ENCODE measurements around the gene PLXNA3. TPM values are rescaled to one million over a fixed set of nuclear protein-coding genes. Genes with fewer than 3 reads are reported as not detected.

Gene PLXNA3
- total RNA-seq, 1 donor from 2014 or later = 108 TPM

DNA sequence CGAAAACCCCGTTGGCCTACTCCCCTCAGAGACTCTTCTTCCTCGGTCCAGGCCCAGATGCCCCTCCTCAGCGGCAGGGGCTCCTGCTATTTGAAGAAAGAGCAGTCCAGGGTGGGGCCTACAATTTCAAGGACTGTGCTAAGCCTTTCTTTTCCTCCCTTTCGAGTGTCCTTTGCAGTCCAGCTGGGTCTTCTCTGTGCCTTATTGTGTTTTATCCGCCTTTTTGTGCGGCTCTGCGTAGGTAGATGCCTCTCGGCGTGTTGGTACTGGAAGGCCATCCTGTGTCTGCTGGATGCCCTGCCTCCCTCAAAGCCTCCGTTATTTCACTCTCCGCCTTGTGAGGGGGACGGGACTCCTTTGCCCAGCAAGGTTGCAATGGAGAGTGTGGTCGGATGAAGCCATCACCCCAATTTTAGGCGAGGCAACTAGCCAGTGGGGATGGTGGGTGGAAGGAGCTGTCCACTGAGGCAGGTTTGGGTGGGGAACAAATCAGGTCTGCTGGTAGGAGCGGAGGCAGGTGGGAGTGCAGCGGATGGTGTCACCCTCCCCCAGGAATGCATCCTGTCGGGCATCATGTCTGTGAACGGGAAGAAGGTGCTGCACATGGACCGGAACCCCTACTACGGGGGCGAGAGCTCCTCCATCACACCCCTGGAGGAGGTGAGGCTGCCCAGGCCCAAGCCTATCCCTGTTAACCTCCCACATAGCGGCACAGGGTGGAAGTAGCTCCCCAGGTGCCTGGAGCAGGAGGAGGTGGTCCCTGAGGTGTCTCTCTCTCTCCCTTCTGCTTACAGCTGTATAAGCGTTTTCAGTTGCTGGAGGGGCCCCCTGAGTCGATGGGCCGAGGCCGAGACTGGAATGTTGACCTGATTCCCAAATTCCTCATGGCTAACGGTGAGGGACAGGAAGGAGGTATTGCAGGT is 19.8 kb upstream of the PLXNA3 start:
- H3K4me3 Mint-ChIP-seq (ENCODE audit: unreplicated experiment) = peak overlapping the region; percentile 84
- H3K36me3 Mint-ChIP-seq (ENCODE audit: unreplicated experiment) = peaks cover 5% of the 10 kb centered on the region
- H3K27ac Mint-ChIP-seq (ENCODE audit: unreplicated experiment) = peak overlapping the region; percentile 81
- no peaks in the 10 kb centered on the region for H3K9me3 Mint-ChIP-seq (ENCODE audit: unreplicated experiment)
- TF ChIP-seq CTCF (IDR thresholded peaks at IDR 0.05) = no peak
- H3K27me3 Mint-ChIP-seq (ENCODE audit: unreplicated experiment) = no peaks in the 10 kb centered on the region
- DNase-seq (ENCODE audit: extremely low spot score, unreplicated experiment) = peak; percentile 79
- H3K4me1 Mint-ChIP-seq (ENCODE audit: unreplicated experiment) = peaks cover 8% of the 10 kb centered on the region

GRCh38 chrX:154439841-154440240 is 18.2 kb upstream of the PLXNA3 start:
- TF ChIP-seq CTCF (IDR thresholded peaks at IDR 0.05) = no peak
- no peak for DNase-seq (ENCODE audit: extremely low spot score, unreplicated experiment)
- Mint-ChIP-seq H3K27me3 (ENCODE audit: unreplicated experiment) (no peaks in the 10 kb centered on the region), H3K36me3 (ENCODE audit: unreplicated experiment) (peaks cover 5% of the 10 kb centered on the region), H3K4me3 (ENCODE audit: unreplicated experiment) (no peak overlapping the region), H3K9me3 (ENCODE audit: unreplicated experiment) (no peaks in the 10 kb centered on the region), H3K4me1 (ENCODE audit: unreplicated experiment) (peaks cover 11% of the 10 kb centered on the region), H3K27ac (ENCODE audit: unreplicated experiment) (no peak overlapping the region)

GRCh38 chrX:154440623-154441357 is 17.3 kb upstream of the PLXNA3 start:
- DNase-seq (ENCODE audit: extremely low spot score, unreplicated experiment) = no peak
- no peak overlapping the region for H3K4me3 Mint-ChIP-seq (ENCODE audit: unreplicated experiment)
- no peak for TF ChIP-seq CTCF (IDR thresholded peaks at IDR 0.05)
- no peaks in the 10 kb centered on the region for H3K9me3 Mint-ChIP-seq (ENCODE audit: unreplicated experiment)
- H3K27ac Mint-ChIP-seq (ENCODE audit: unreplicated experiment) = no peak overlapping the region
- no peaks in the 10 kb centered on the region for H3K27me3 Mint-ChIP-seq (ENCODE audit: unreplicated experiment)
- peaks cover 5% of the 10 kb centered on the region for H3K36me3 Mint-ChIP-seq (ENCODE audit: unreplicated experiment)
- H3K4me1 Mint-ChIP-seq (ENCODE audit: unreplicated experiment) = peaks cover 11% of the 10 kb centered on the region

DNA sequence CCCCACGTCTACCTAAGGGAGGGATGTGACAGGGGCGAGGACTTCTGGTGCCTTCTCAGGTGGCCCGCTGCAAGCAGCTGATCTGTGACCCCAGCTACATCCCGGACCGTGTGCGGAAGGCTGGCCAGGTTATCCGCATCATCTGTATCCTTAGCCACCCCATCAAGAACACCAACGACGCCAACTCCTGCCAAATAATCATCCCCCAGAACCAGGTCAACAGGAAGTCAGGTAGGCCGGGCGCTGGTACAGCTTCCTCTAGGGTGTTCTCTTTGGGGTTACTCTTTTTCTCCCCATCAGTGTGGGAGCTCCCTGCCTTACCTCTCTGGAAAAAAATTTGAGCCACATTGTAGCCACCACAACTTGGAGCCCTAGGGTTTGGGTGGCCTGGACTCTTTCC is 16.5 kb upstream of the PLXNA3 start:
- no peak for TF ChIP-seq CTCF (IDR thresholded peaks at IDR 0.05)
- H3K36me3 Mint-ChIP-seq (ENCODE audit: unreplicated experiment) = peaks cover 5% of the 10 kb centered on the region
- no peaks in the 10 kb centered on the region for H3K27me3 Mint-ChIP-seq (ENCODE audit: unreplicated experiment)
- H3K27ac Mint-ChIP-seq (ENCODE audit: unreplicated experiment) = no peak overlapping the region
- H3K9me3 Mint-ChIP-seq (ENCODE audit: unreplicated experiment) = no peaks in the 10 kb centered on the region
- H3K4me3 Mint-ChIP-seq (ENCODE audit: unreplicated experiment) = no peak overlapping the region
- no peak for DNase-seq (ENCODE audit: extremely low spot score, unreplicated experiment)
- H3K4me1 Mint-ChIP-seq (ENCODE audit: unreplicated experiment) = peaks cover 12% of the 10 kb centered on the region

Measured in osteocyte (in vitro differentiated cells).